ENCODE data around the gene CCNH.

Gene CCNH

GRCh38 chr5:87393331-87393730 lies 19.4 kb downstream of the CCNH start:
- no peak overlapping the region for H3K27ac ChIP-seq (replicated peaks)
- no peak for DNase-seq (ENCODE audit: low read depth in 1 of 2, low spot score in 1 of 2)
- no peaks in the 10 kb centered on the region for H3K27me3 ChIP-seq (ENCODE audit: insufficient read depth, poor library complexity, severe bottlenecking)
- TF ChIP-seq SPI1 (IDR thresholded peaks at IDR 0.05; ENCODE audit: borderline replicate concordance, low read depth): no peak
- TF ChIP-seq CTCF (IDR thresholded peaks at IDR 0.05; ENCODE audit: insufficient read depth, low read length): no peak
- TF ChIP-seq GABPA (IDR thresholded peaks at IDR 0.05; ENCODE audit: low read depth): no peak
- TF ChIP-seq POLR2AphosphoS5 (IDR thresholded peaks at IDR 0.05; ENCODE audit: low read depth): no peak
- no peak for TF ChIP-seq REST (IDR thresholded peaks at IDR 0.05; ENCODE audit: insufficient replicate concordance, low read depth)
- H3K4me3 ChIP-seq (replicated peaks; ENCODE audit: insufficient read depth, low read length): no peak overlapping the region

- DNase-seq (ENCODE audit: low read depth in 1 of 2, low spot score in 1 of 2): no peak
- Histone ChIP-seq H3K4me3 (replicated peaks; ENCODE audit: insufficient read depth, low read length) (no peak overlapping the region), H3K27ac (replicated peaks) (no peak overlapping the region), H3K27me3 (ENCODE audit: insufficient read depth, poor library complexity, severe bottlenecking) (no peaks in the 10 kb centered on the region)
- no peak for TF ChIP-seq CTCF (IDR thresholded peaks at IDR 0.05; ENCODE audit: insufficient read depth, low read length)
- no peak for TF ChIP-seq GABPA (IDR thresholded peaks at IDR 0.05; ENCODE audit: low read depth)
- no peak for TF ChIP-seq REST (IDR thresholded peaks at IDR 0.05; ENCODE audit: insufficient replicate concordance, low read depth)
- no peak for TF ChIP-seq SPI1 (IDR thresholded peaks at IDR 0.05; ENCODE audit: borderline replicate concordance, low read depth)
- no peak for TF ChIP-seq POLR2AphosphoS5 (IDR thresholded peaks at IDR 0.05; ENCODE audit: low read depth)
Observed at GRCh38 chr5:87392801-87393200, 19.9 kb downstream of the CCNH start.

GRCh38 chr5:87392170-87392569 lies 20.6 kb downstream of the CCNH start:
- no peak overlapping the region for H3K4me3 ChIP-seq (replicated peaks; ENCODE audit: insufficient read depth, low read length)
- TF ChIP-seq GABPA (IDR thresholded peaks at IDR 0.05; ENCODE audit: low read depth) (no peak), REST (IDR thresholded peaks at IDR 0.05; ENCODE audit: insufficient replicate concordance, low read depth) (no peak)
- no peak overlapping the region for H3K27ac ChIP-seq (replicated peaks)
- H3K27me3 ChIP-seq (ENCODE audit: insufficient read depth, poor library complexity, severe bottlenecking): no peaks in the 10 kb centered on the region
- DNase-seq (ENCODE audit: low read depth in 1 of 2, low spot score in 1 of 2): no peak

All from HL-60 (cell line).